Measurements from ENCODE around the gene DPP6. TPM values are rescaled to one million over a fixed set of nuclear protein-coding genes. Genes with fewer than 3 reads are reported as not detected.

Gene DPP6
- total RNA-seq, 4 donors from 2014 or later, result 0.94 to 1.9 TPM; not detected in 2

GRCh38 chr7:154380771-154381170 lies 328.6 kb downstream of the DPP6 start:
- Histone ChIP-seq H3K4me1 (no peaks in the 10 kb centered on the region), H3K27ac (no peak overlapping the region), H3K36me3 (no peaks in the 10 kb centered on the region), H3K4me3 (no peak overlapping the region), H3K9me3 (no peaks in the 10 kb centered on the region), H3K27me3 (no peaks in the 10 kb centered on the region)
- ATAC-seq, result no peak
- DNase-seq, result no peak
- in situ Hi-C loops (cut with MboI; ENCODE audit: low sequenced_read_pairs in 4 of 4) (no loop called here), intact Hi-C loops (cut with DNase I; ENCODE audit: low total_unique reads) (no loop called here)
- TF ChIP-seq, protein P1, sequence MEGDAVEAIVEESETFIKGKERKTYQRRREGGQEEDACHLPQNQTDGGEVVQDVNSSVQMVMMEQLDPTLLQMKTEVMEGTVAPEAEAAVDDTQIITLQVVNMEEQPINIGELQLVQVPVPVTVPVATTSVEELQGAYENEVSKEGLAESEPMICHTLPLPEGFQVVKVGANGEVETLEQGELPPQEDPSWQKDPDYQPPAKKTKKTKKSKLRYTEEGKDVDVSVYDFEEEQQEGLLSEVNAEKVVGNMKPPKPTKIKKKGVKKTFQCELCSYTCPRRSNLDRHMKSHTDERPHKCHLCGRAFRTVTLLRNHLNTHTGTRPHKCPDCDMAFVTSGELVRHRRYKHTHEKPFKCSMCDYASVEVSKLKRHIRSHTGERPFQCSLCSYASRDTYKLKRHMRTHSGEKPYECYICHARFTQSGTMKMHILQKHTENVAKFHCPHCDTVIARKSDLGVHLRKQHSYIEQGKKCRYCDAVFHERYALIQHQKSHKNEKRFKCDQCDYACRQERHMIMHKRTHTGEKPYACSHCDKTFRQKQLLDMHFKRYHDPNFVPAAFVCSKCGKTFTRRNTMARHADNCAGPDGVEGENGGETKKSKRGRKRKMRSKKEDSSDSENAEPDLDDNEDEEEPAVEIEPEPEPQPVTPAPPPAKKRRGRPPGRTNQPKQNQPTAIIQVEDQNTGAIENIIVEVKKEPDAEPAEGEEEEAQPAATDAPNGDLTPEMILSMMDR (IDR thresholded peaks at IDR 0.05 in 4 of 5, conservative IDR thresholded peaks at IDR 0.05 in 1 of 5), result no peak
- no peak for TF ChIP-seq POLR2A (IDR thresholded peaks at IDR 0.05)

GRCh38 chr7:154383045-154383444 lies 330.8 kb downstream of the DPP6 start:
- Histone ChIP-seq H3K4me3 (no peak overlapping the region), H3K4me1 (no peaks in the 10 kb centered on the region), H3K27ac (no peak overlapping the region), H3K27me3 (no peaks in the 10 kb centered on the region), H3K36me3 (no peaks in the 10 kb centered on the region), H3K9me3 (no peaks in the 10 kb centered on the region)
- DNase-seq (no peak), ATAC-seq (no peak)
- in situ Hi-C loops (cut with MboI; ENCODE audit: low sequenced_read_pairs in 4 of 4) (no loop called here), intact Hi-C loops (cut with DNase I; ENCODE audit: low total_unique reads) (no loop called here)
- no peak for TF ChIP-seq POLR2A (IDR thresholded peaks at IDR 0.05)
- TF ChIP-seq, protein P1 (IDR thresholded peaks at IDR 0.05 in 4 of 5, conservative IDR thresholded peaks at IDR 0.05 in 1 of 5), result no peak

GRCh38 chr7:154385214-154385613 lies 333.0 kb downstream of the DPP6 start:
- H3K4me3 ChIP-seq, result no peak overlapping the region
- no peaks in the 10 kb centered on the region for H3K36me3 ChIP-seq
- H3K27ac ChIP-seq, result no peak overlapping the region
- no peaks in the 10 kb centered on the region for H3K27me3 ChIP-seq
- in situ Hi-C loops (cut with MboI; ENCODE audit: low sequenced_read_pairs in 4 of 4) (no loop called here), intact Hi-C loops (cut with DNase I; ENCODE audit: low total_unique reads) (no loop called here)
- TF ChIP-seq, protein P1 (IDR thresholded peaks at IDR 0.05 in 4 of 5, conservative IDR thresholded peaks at IDR 0.05 in 1 of 5), result no peak
- no peak for TF ChIP-seq POLR2A (IDR thresholded peaks at IDR 0.05)
- DNase-seq (no peak), ATAC-seq (no peak)
- H3K9me3 ChIP-seq, result no peaks in the 10 kb centered on the region
- no peaks in the 10 kb centered on the region for H3K4me1 ChIP-seq

DNA sequence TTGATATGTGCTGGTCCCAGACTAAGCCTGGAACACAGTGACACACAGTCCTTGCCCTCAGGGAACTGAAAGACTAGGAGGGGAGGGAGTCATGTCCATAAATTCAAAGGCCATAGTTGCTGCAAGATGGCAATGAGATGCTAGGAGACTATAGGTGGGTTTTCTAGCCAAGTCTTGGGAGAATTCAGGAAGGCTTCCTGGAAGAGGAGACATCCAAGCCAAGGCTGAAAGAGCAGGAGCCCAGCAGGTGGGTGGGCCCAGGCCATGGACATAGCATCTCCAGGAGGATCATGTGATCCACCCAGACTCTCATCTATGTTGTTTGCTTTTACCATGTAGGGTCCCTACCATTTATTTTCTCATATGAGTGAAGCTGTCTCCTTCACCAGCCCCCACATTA lies 335.1 kb downstream of the DPP6 start:
- Histone ChIP-seq H3K27ac (no peak overlapping the region), H3K36me3 (no peaks in the 10 kb centered on the region), H3K27me3 (no peaks in the 10 kb centered on the region), H3K4me3 (no peak overlapping the region), H3K4me1 (no peaks in the 10 kb centered on the region), H3K9me3 (no peaks in the 10 kb centered on the region)
- no peak for TF ChIP-seq POLR2A (IDR thresholded peaks at IDR 0.05)
- TF ChIP-seq, protein P1 (IDR thresholded peaks at IDR 0.05 in 4 of 5, conservative IDR thresholded peaks at IDR 0.05 in 1 of 5), result no peak
- in situ Hi-C loops (cut with MboI; ENCODE audit: low sequenced_read_pairs in 4 of 4), result no loop called here
- intact Hi-C loops (cut with DNase I; ENCODE audit: low total_unique reads), result no loop called here
- ATAC-seq (no peak), DNase-seq (no peak)

- in situ Hi-C loops (cut with MboI; ENCODE audit: low sequenced_read_pairs in 4 of 4), result no loop called here
These were observed 336.2 kb downstream of the DPP6 start for GRCh38 chr7:154388412-154388811.

More at GRCh38 chr7:154388412-154388811, 336.2 kb downstream of the DPP6 start:
- Histone ChIP-seq H3K9me3 (no peaks in the 10 kb centered on the region), H3K27me3 (no peaks in the 10 kb centered on the region), H3K4me3 (no peak overlapping the region), H3K27ac (no peak overlapping the region), H3K4me1 (no peaks in the 10 kb centered on the region), H3K36me3 (no peaks in the 10 kb centered on the region)
- DNase-seq (no peak), ATAC-seq (no peak)
- intact Hi-C loops (cut with DNase I; ENCODE audit: low total_unique reads), result no loop called here
- TF ChIP-seq, protein P1 (IDR thresholded peaks at IDR 0.05 in 4 of 5, conservative IDR thresholded peaks at IDR 0.05 in 1 of 5), result no peak
- no peak for TF ChIP-seq POLR2A (IDR thresholded peaks at IDR 0.05)
